Endothelial cell of umbilical vein (primary cell): Measurements from ENCODE around the gene CACHD1. TPM values are rescaled to one million over a fixed set of nuclear protein-coding genes. Genes with fewer than 3 reads are reported as not detected.

Source experiments
- BruUV-seq: library from RNA; stranded (reverse); fragments of 400-500 nt; replicated peaks from 2 replicates; lab custom pipeline; 2021; lab: Mats Ljungman, UMichigan
- CTCF ChIA-PET: fragments of 300-600, 350-600 bp; sonication (Branson Sonifier 250); formaldehyde crosslinking; loops from one replicate; lab custom pipeline; 2021; ENCODE audit warnings: antibody characterized with exemption, inconsistent platforms; lab: Charles Lee
- POLR2A ChIA-PET: fragments of 300-600, 350-600 bp; sonication (Branson Sonifier 250); formaldehyde crosslinking; loops from one replicate; lab custom pipeline; 2021; ENCODE audit warnings: antibody characterized with exemption, inconsistent platforms; lab: Charles Lee
- DNase-seq: peaks from one replicate; pipeline ENCODE4 v3.0.0-alpha.2; 2011; ENCODE audit warnings: low read depth, low spot score
- FAIRE-seq: peaks from 2 replicates; lab custom pipeline; 2011; peaks lifted over from hg19 to GRCh38; lab: Jason Lieb, UNC
- H2AFZ ChIP-seq: 2 replicates; pipeline ENCODE4 v1.6.0; 2012; ENCODE audit warnings: low read depth, low read length, control low read depth, inconsistent platforms
- H3K27ac ChIP-seq: 2 replicates; pipeline ENCODE4 v1.5.1; 2011; ENCODE audit warnings: low read depth, mild to moderate bottlenecking, control low read depth, low read length, moderate library complexity; ENCODE audit not compliant: insufficient read depth
- H3K27me3 ChIP-seq, 2 experiments: 2 replicates each; pipeline versions ENCODE4 v1.6.0 to v1.6.1; 2011; ENCODE audit warnings: low read length in 2 of 2, mixed read lengths in 1 of 2; ENCODE audit not compliant: control insufficient read depth in 2 of 2, insufficient read depth in 2 of 2
- H3K36me3 ChIP-seq, 2 experiments: 2 replicates in 1 of 2; 3 replicates in 1 of 2; pipeline ENCODE4 v1.5.1; 2011; ENCODE audit warnings: low read length in 2 of 2, mild to moderate bottlenecking in 1 of 2, moderate library complexity in 1 of 2; ENCODE audit not compliant: control insufficient read depth in 2 of 2, insufficient read depth in 2 of 2; ENCODE audit errors: extremely low read depth in 1 of 2
- H3K4me1 ChIP-seq: 3 replicates; pipeline ENCODE4 v1.5.1; 2011; ENCODE audit warnings: mild to moderate bottlenecking, low read length; ENCODE audit not compliant: control insufficient read depth, insufficient read depth; ENCODE audit errors: extremely low read depth
- H3K4me2 ChIP-seq: 2 replicates; pipeline ENCODE4 v1.6.1; 2011; ENCODE audit warnings: low read length, control low read depth, mixed read lengths; ENCODE audit not compliant: insufficient read depth
- H3K4me3 ChIP-seq, 3 experiments: fragments of 200-600 bp in 1 of 3; sonication (generic), shearing (Covaris generic) in 1 of 3; replicated peaks in 1 of 3; 2 replicates each; pipeline ENCODE4 v1.5.1; 2011 to 2016; ENCODE audit warnings: control low read depth in 3 of 3, low read length in 3 of 3, mild to moderate bottlenecking in 2 of 3, inconsistent platforms in 1 of 3, low read depth in 1 of 3, moderate library complexity in 1 of 3; ENCODE audit not compliant: insufficient read depth in 1 of 3
- H3K79me2 ChIP-seq: 2 replicates; pipeline ENCODE4 v1.6.0; 2012; ENCODE audit warnings: low read length, inconsistent platforms; ENCODE audit not compliant: control insufficient read depth, insufficient read depth
- H3K9ac ChIP-seq: replicated peaks from 2 replicates; pipeline ENCODE3; 2011; ENCODE audit warnings: low read length, control low read depth; ENCODE audit not compliant: insufficient read depth; ENCODE audit errors: extremely low read depth
- H3K9me1 ChIP-seq: replicated peaks from 3 replicates; pipeline ENCODE4 v1.6.0; 2011; ENCODE audit warnings: mild to moderate bottlenecking, low read length; ENCODE audit not compliant: control insufficient read depth, insufficient read depth; ENCODE audit errors: extremely low read depth
- H3K9me3 ChIP-seq: replicated peaks from 2 replicates; pipeline ENCODE4 v1.5.1; 2012; ENCODE audit warnings: low read length, inconsistent platforms; ENCODE audit not compliant: control insufficient read depth, insufficient read depth
- H4K20me1 ChIP-seq: replicated peaks from 2 replicates; pipeline ENCODE3; 2011; ENCODE audit warnings: mild to moderate bottlenecking, low read length; ENCODE audit not compliant: control insufficient read depth, insufficient read depth; ENCODE audit errors: extremely low read depth
- EZH2 ChIP-seq: IDR thresholded peaks from 2 replicates; pipeline ENCODE4 v1.6.1; 2012; ENCODE audit warnings: borderline replicate concordance, low read depth, mild to moderate bottlenecking, moderate library complexity, low read length, inconsistent platforms; ENCODE audit not compliant: severe bottlenecking
- FOS ChIP-seq: IDR thresholded peaks from 2 replicates; pipeline ENCODE4 v1.6.1; 2011; ENCODE audit warnings: mild to moderate bottlenecking, low read length, moderate library complexity, borderline replicate concordance; ENCODE audit not compliant: insufficient read depth
- GATA2 ChIP-seq: IDR thresholded peaks from 2 replicates; pipeline ENCODE4 v1.7.0; 2011; ENCODE audit warnings: low read depth, mild to moderate bottlenecking, moderate library complexity, mixed read lengths, low read length; ENCODE audit not compliant: insufficient read length, insufficient read depth
- MYC ChIP-seq: IDR thresholded peaks from one replicate; pipeline ENCODE4 v1.6.1; 2011; ENCODE audit warnings: mild to moderate bottlenecking, low read depth, low read length
- POLR2A ChIP-seq: IDR thresholded peaks from 2 replicates; pipeline ENCODE4 v1.6.1; 2012; ENCODE audit warnings: low read depth, mild to moderate bottlenecking, control low read depth, low read length
- dilution Hi-C: fragments of 300-500 bp; cut with MboI; formaldehyde crosslinking; loops from one replicate; pipeline ENCODE4 v1.15.0; 2019; ENCODE audit warnings: low sequenced_read_pairs; ENCODE audit not compliant: extremely low pct_ligation_motif_present
- intact Hi-C: fragments of 100-400 bp; cut with micrococcal nuclease; formaldehyde crosslinking; loops from one replicate; pipeline ENCODE4 v1.10.0; 2022
- polyA plus RNA-seq, 4 experiments: library from polyadenylated mRNA; depleted of rRNA in 3 of 4; stranded (reverse) in 3 of 4; unstranded in 1 of 4; fragments of >200 nt; gene quantifications; 2 replicates each; pipeline versions ENCODE4 v1.2.1 to v1.2.3, GENCODE V29; 2011 to 2012; ENCODE audit warnings: missing spikeins in 1 of 4
- total RNA-seq: library from RNA; stranded (reverse); gene quantifications from 2 replicates; pipeline ENCODE4 v1.2.3, GENCODE V29; 2021
- TF ChIP-seq, protein P1 (sequence below), 2 donors: IDR thresholded peaks; 1 replicate in 1 of 2; 2 replicates in 1 of 2; pipeline ENCODE4 v1.5.1; 2011; ENCODE audit warnings: low read length in 2 of 2, mild to moderate bottlenecking in 2 of 2, moderate library complexity in 2 of 2, control low read depth in 1 of 2, inconsistent platforms in 1 of 2, low read depth in 1 of 2; ENCODE audit not compliant: insufficient read depth in 1 of 2; ENCODE audit errors: extremely low read depth in 1 of 2

Gene CACHD1
- total and polyA plus RNA-seq, 2 donors (not counting 3 experiments of a cell fraction or from before 2014, with no cell fraction given) = 3.6 to 9.3 TPM

DNA sequence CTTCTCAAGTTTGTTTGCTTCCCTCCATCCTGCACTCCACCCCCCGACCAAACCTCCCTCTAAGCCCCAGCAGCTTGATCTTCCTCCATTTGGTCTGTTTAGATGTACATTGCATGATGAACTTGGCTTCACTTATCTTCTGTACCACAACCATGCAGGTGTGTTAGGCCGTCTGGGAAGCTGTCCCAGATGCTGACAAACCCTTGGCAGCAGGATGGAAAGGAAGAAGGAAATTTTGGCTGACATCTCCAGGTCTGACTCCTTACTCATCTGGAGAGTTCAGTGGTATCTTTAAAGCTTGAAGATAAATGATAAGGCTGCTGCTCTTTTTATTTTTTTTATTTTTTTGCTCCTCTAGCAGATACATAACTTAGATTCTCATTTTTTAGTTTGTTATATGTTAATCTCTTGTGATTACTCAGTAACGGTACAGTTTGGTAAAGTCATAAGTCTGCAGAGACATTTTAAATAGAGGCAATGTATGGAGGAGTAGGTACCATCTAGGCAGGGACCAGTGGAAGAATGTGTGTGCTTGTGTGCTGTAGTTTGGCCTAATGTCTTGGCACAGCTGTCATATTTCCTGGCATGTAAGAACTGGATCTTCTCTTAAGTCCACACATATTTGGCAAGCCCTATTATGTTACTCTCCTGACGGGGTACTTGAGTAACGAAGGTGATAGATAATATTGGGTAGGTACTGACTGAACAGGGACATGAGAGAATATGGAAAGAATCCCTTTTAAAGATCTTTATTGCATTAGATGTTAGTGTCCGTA, 79.7 kb downstream of the CACHD1 start:
- intact Hi-C loops (no loop called here), dilution Hi-C loops (no loop called here)
- H3K4me2 ChIP-seq = no peak overlapping the region
- no peak overlapping the region for H2AFZ ChIP-seq
- H4K20me1 ChIP-seq = no peaks in the 10 kb centered on the region
- no peaks in the 10 kb centered on the region for H3K79me2 ChIP-seq
- no peaks in the 10 kb centered on the region for H3K9me1 ChIP-seq
- H3K36me3 ChIP-seq = no peaks in the 10 kb centered on the region
- no peaks in the 10 kb centered on the region for H3K27me3 ChIP-seq
- ChIA-PET POLR2A (no interaction called here), CTCF (no interaction called here)
- no peak overlapping the region for H3K4me3 ChIP-seq
- H3K4me1 ChIP-seq = no peaks in the 10 kb centered on the region
- FAIRE-seq = no peak
- H3K9me3 ChIP-seq = no peaks in the 10 kb centered on the region
- BruUV-seq = no TSS peak
- DNase-seq = no peak
- no peak overlapping the region for H3K9ac ChIP-seq
- TF ChIP-seq FOS (no peak), MYC (no peak), EZH2 (no peak)
- TF ChIP-seq, protein P1, sequence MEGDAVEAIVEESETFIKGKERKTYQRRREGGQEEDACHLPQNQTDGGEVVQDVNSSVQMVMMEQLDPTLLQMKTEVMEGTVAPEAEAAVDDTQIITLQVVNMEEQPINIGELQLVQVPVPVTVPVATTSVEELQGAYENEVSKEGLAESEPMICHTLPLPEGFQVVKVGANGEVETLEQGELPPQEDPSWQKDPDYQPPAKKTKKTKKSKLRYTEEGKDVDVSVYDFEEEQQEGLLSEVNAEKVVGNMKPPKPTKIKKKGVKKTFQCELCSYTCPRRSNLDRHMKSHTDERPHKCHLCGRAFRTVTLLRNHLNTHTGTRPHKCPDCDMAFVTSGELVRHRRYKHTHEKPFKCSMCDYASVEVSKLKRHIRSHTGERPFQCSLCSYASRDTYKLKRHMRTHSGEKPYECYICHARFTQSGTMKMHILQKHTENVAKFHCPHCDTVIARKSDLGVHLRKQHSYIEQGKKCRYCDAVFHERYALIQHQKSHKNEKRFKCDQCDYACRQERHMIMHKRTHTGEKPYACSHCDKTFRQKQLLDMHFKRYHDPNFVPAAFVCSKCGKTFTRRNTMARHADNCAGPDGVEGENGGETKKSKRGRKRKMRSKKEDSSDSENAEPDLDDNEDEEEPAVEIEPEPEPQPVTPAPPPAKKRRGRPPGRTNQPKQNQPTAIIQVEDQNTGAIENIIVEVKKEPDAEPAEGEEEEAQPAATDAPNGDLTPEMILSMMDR (IDR thresholded peaks at IDR 0.05; ENCODE audit: extremely low read depth in 1 of 2, insufficient read depth in 1 of 2, low read depth in 1 of 2, low read length in 2 of 2) = no peak
- H3K27ac ChIP-seq = no peak overlapping the region

DNA sequence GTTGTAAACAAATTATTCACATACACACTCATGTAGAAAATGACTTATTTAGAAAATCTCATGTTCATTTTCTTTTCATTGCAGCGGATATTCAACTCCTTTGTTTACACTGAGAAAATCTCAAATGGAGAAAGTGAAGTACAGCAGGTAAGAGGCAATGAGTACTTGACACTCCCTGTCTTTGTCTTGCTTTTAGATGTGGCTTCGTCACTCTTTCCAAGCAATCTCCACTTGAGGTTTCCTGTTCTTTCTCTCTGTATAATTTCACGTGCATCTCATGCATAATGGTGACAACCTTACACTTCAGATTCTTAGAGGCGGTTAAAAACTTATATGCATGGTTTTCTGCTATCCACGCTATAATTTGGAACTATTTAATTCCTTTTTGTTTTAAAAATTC, 80.6 kb downstream of the CACHD1 start:
- H3K4me3 ChIP-seq = no peak overlapping the region
- TF ChIP-seq POLR2A = no peak
- TF ChIP-seq MYC = no peak
- no peak for TF ChIP-seq GATA2
- no peak for TF ChIP-seq EZH2
- TF ChIP-seq FOS = no peak
- no peaks in the 10 kb centered on the region for H3K9me1 ChIP-seq
- no peaks in the 10 kb centered on the region for H3K9me3 ChIP-seq
- intact Hi-C loops (no loop called here), dilution Hi-C loops (no loop called here)
- ChIA-PET CTCF (no interaction called here), POLR2A (no interaction called here)
- no peak overlapping the region for H3K4me2 ChIP-seq
- H2AFZ ChIP-seq = no peak overlapping the region
- no peak overlapping the region for H3K9ac ChIP-seq
- H3K4me1 ChIP-seq = no peaks in the 10 kb centered on the region
- no peak for DNase-seq
- H3K27ac ChIP-seq = no peak overlapping the region
- FAIRE-seq = no peak
- no peaks in the 10 kb centered on the region for H4K20me1 ChIP-seq
- H3K27me3 ChIP-seq = no peaks in the 10 kb centered on the region
- no peaks in the 10 kb centered on the region for H3K79me2 ChIP-seq
- no TSS peak for BruUV-seq
- H3K36me3 ChIP-seq = no peaks in the 10 kb centered on the region
